DND-41 (cell line): ENCODE results near the gene FCHO2.
A peak's percentile ranks its signal among the peaks of the same experiment; 100 is the strongest.

Source experiments
- EZH2 ChIP-seq: IDR thresholded peaks from 3 replicates; pipeline ENCODE4 v1.6.1; 2012; ENCODE audit warnings: borderline replicate concordance, low read depth, mild to moderate bottlenecking, moderate library complexity, low read length, inconsistent platforms; ENCODE audit not compliant: severe bottlenecking
- TF ChIP-seq, protein P1 (sequence below): IDR thresholded peaks from 2 replicates; pipeline ENCODE4 v1.5.1; 2012; ENCODE audit warnings: borderline replicate concordance, low read length, moderate library complexity, mild to moderate bottlenecking; ENCODE audit not compliant: poor library complexity, severe bottlenecking; ENCODE audit errors: extremely low read depth

DNA sequence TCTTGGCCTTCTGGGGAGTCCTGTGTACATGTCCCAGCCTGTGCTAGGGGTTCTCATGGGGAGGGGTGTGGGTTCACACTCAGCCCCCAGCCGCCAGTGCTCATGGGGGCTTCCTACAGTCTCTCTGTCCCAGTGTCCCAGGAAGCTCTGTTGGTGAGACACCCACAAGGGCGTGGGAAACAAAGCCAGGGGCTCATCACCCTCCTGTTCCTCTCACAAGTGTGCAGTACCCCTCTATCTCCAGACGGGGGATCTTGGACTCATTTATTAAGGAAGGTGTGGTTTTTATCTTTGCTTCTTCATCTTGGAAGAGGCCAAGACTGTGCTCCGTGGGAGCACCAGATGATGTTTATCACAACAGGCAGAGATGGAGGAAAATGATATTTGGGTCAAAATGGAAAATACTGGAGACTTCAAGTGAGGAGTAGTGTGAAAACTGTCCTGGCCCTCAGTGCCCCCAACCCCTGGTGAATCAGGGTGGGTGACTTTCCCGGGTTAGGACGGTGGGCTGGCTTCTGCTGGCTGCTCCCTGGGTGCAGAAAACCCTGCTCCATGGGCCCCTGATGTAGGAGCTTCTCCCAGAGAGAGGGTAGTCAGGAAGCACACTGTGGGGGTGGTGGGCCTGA, 179.7 kb downstream of the FCHO2 start:
- TF ChIP-seq, protein P1, sequence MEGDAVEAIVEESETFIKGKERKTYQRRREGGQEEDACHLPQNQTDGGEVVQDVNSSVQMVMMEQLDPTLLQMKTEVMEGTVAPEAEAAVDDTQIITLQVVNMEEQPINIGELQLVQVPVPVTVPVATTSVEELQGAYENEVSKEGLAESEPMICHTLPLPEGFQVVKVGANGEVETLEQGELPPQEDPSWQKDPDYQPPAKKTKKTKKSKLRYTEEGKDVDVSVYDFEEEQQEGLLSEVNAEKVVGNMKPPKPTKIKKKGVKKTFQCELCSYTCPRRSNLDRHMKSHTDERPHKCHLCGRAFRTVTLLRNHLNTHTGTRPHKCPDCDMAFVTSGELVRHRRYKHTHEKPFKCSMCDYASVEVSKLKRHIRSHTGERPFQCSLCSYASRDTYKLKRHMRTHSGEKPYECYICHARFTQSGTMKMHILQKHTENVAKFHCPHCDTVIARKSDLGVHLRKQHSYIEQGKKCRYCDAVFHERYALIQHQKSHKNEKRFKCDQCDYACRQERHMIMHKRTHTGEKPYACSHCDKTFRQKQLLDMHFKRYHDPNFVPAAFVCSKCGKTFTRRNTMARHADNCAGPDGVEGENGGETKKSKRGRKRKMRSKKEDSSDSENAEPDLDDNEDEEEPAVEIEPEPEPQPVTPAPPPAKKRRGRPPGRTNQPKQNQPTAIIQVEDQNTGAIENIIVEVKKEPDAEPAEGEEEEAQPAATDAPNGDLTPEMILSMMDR = peak; percentile 58
- TF ChIP-seq EZH2 = no peak
